Measurements from ENCODE around the gene TMPRSS7. TPM values are rescaled to one million over a fixed set of nuclear protein-coding genes. Genes with fewer than 3 reads are reported as not detected.

The TMPRSS7 gene
- polyA plus RNA-seq, 1 donor from 2014 or later = 0.52 TPM

- Histone ChIP-seq H3K27me3 (ENCODE audit: insufficient read depth, low read depth, low read length) (no peaks in the 10 kb centered on the region), H3K36me3 (ENCODE audit: insufficient read depth, low read length) (no peaks in the 10 kb centered on the region), H3K27ac (ENCODE audit: low read length) (no peak overlapping the region), H3K79me2 (replicated peaks; ENCODE audit: insufficient read depth, low read length) (no peaks in the 10 kb centered on the region), H2AFZ (ENCODE audit: low read depth, low read length) (no peak overlapping the region), H3K9me3 (ENCODE audit: low read length) (no peaks in the 10 kb centered on the region), H3K9ac (ENCODE audit: low read length) (no peak overlapping the region), H3K4me2 (ENCODE audit: low read length) (no peak overlapping the region), H4K20me1 (ENCODE audit: insufficient read depth) (no peaks in the 10 kb centered on the region), H3F3A (ENCODE audit: insufficient read depth, low read length, poor library complexity, severe bottlenecking) (no peaks in the 10 kb centered on the region), H3K9me2 (ENCODE audit: insufficient read depth, low read length) (no peaks in the 10 kb centered on the region), H3K4me3 (ENCODE audit: low read length) (no peak overlapping the region)
- TF ChIP-seq MXI1 (conservative IDR thresholded peaks at IDR 0.05; ENCODE audit: poor library complexity, severe bottlenecking) (no peak), EP300 (conservative IDR thresholded peaks at IDR 0.05; ENCODE audit: poor library complexity, severe bottlenecking) (no peak), RAD21 (conservative IDR thresholded peaks at IDR 0.05) (no peak), EZH2 (IDR thresholded peaks at IDR 0.05; ENCODE audit: borderline replicate concordance, insufficient read depth, low read length, poor library complexity, severe bottlenecking) (no peak), TAF1 (IDR thresholded peaks at IDR 0.05; ENCODE audit: low read depth) (no peak), CTCF (IDR thresholded peaks at IDR 0.05; ENCODE audit: poor library complexity, severe bottlenecking) (no peak), SMC3 (conservative IDR thresholded peaks at IDR 0.05; ENCODE audit: poor library complexity) (no peak), POLR2AphosphoS5 (IDR thresholded peaks at IDR 0.05) (no peak)
- TF ChIP-seq, protein P1, sequence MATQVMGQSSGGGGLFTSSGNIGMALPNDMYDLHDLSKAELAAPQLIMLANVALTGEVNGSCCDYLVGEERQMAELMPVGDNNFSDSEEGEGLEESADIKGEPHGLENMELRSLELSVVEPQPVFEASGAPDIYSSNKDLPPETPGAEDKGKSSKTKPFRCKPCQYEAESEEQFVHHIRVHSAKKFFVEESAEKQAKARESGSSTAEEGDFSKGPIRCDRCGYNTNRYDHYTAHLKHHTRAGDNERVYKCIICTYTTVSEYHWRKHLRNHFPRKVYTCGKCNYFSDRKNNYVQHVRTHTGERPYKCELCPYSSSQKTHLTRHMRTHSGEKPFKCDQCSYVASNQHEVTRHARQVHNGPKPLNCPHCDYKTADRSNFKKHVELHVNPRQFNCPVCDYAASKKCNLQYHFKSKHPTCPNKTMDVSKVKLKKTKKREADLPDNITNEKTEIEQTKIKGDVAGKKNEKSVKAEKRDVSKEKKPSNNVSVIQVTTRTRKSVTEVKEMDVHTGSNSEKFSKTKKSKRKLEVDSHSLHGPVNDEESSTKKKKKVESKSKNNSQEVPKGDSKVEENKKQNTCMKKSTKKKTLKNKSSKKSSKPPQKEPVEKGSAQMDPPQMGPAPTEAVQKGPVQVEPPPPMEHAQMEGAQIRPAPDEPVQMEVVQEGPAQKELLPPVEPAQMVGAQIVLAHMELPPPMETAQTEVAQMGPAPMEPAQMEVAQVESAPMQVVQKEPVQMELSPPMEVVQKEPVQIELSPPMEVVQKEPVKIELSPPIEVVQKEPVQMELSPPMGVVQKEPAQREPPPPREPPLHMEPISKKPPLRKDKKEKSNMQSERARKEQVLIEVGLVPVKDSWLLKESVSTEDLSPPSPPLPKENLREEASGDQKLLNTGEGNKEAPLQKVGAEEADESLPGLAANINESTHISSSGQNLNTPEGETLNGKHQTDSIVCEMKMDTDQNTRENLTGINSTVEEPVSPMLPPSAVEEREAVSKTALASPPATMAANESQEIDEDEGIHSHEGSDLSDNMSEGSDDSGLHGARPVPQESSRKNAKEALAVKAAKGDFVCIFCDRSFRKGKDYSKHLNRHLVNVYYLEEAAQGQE (IDR thresholded peaks at IDR 0.05; ENCODE audit: borderline replicate concordance) = no peak
Observed at GRCh38 chr3:112114576-112115160, 80.1 kb downstream of the TMPRSS7 start.

GRCh38 chr3:112115161-112115739, 80.7 kb downstream of the TMPRSS7 start:
- no peak overlapping the region for H3K27ac ChIP-seq (ENCODE audit: low read length)
- no peaks in the 10 kb centered on the region for H3K36me3 ChIP-seq (ENCODE audit: insufficient read depth, low read length)
- H3K27me3 ChIP-seq (ENCODE audit: insufficient read depth, low read depth, low read length) = no peaks in the 10 kb centered on the region
- H4K20me1 ChIP-seq (ENCODE audit: insufficient read depth) = no peaks in the 10 kb centered on the region
- no peak overlapping the region for H3K4me3 ChIP-seq (ENCODE audit: low read length)
- no peak overlapping the region for H2AFZ ChIP-seq (ENCODE audit: low read depth, low read length)
- TF ChIP-seq TAF1 (IDR thresholded peaks at IDR 0.05; ENCODE audit: low read depth) (no peak), RAD21 (conservative IDR thresholded peaks at IDR 0.05) (no peak), EZH2 (IDR thresholded peaks at IDR 0.05; ENCODE audit: borderline replicate concordance, insufficient read depth, low read length, poor library complexity, severe bottlenecking) (no peak), POLR2AphosphoS5 (IDR thresholded peaks at IDR 0.05) (no peak), EP300 (conservative IDR thresholded peaks at IDR 0.05; ENCODE audit: poor library complexity, severe bottlenecking) (no peak), SMC3 (conservative IDR thresholded peaks at IDR 0.05; ENCODE audit: poor library complexity) (no peak), CTCF (IDR thresholded peaks at IDR 0.05; ENCODE audit: poor library complexity, severe bottlenecking) (no peak), MXI1 (conservative IDR thresholded peaks at IDR 0.05; ENCODE audit: poor library complexity, severe bottlenecking) (no peak)
- TF ChIP-seq, protein P1 (IDR thresholded peaks at IDR 0.05; ENCODE audit: borderline replicate concordance) = no peak
- no peak overlapping the region for H3K4me2 ChIP-seq (ENCODE audit: low read length)
- H3K9me2 ChIP-seq (ENCODE audit: insufficient read depth, low read length) = no peaks in the 10 kb centered on the region
- H3K9me3 ChIP-seq (ENCODE audit: low read length) = no peaks in the 10 kb centered on the region
- H3F3A ChIP-seq (ENCODE audit: insufficient read depth, low read length, poor library complexity, severe bottlenecking) = no peaks in the 10 kb centered on the region
- H3K9ac ChIP-seq (ENCODE audit: low read length) = no peak overlapping the region
- no peaks in the 10 kb centered on the region for H3K79me2 ChIP-seq (replicated peaks; ENCODE audit: insufficient read depth, low read length)
